GM12872 (cell line): Measurements from ENCODE around the gene TCF4.

ENCODE experiments used
- TF ChIP-seq, protein P1 (sequence below): IDR thresholded peaks from 3 replicates; pipeline ENCODE4 v1.5.1; 2011; ENCODE audit warnings: low read depth, mild to moderate bottlenecking, low read length, moderate library complexity; ENCODE audit not compliant: insufficient read depth

Gene TCF4

DNA sequence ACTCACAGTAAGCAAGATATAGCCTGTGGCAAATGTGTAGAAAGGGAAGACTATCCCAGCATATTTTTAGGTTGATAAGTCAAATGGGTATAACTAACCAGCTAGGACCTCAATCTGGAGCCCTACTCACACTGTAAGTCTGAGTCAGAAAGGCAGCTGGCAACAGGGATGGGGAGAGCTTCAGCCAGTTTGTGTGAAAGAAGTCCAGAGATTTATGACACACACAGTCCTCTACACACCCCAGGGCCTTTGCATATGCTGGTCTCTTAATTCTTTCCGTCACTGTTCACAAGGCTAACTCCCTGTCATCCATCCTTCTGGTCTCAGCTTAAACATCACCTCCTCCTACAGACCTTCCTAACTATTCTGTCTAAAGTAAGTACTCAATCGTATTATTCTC lies 5.9 kb upstream of the TCF4 start:
- TF ChIP-seq, protein P1, sequence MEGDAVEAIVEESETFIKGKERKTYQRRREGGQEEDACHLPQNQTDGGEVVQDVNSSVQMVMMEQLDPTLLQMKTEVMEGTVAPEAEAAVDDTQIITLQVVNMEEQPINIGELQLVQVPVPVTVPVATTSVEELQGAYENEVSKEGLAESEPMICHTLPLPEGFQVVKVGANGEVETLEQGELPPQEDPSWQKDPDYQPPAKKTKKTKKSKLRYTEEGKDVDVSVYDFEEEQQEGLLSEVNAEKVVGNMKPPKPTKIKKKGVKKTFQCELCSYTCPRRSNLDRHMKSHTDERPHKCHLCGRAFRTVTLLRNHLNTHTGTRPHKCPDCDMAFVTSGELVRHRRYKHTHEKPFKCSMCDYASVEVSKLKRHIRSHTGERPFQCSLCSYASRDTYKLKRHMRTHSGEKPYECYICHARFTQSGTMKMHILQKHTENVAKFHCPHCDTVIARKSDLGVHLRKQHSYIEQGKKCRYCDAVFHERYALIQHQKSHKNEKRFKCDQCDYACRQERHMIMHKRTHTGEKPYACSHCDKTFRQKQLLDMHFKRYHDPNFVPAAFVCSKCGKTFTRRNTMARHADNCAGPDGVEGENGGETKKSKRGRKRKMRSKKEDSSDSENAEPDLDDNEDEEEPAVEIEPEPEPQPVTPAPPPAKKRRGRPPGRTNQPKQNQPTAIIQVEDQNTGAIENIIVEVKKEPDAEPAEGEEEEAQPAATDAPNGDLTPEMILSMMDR = no peak

GRCh38 chr18:55592572-55592971 lies 4.6 kb upstream of the TCF4 start:
- TF ChIP-seq, protein P1 = no peak

DNA sequence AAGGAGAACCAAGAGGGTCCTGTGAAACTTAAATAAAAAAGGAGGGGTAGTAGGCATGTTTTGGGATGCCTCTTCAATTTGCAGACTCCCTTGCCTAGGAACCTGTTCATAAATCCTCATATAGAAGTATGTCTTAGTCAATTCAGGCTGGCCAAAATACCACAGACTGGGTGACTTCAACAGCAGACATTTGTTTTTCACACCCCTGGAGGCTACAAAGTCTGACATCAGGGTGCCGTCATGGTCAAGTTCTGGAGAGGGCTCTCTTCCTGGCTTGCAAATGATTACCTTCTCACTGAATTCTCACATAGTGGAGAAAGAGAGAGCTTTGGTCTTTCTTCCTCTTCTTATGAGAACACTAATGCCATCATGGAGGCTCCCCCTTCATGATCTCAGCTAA lies 4.1 kb upstream of the TCF4 start:
- TF ChIP-seq, protein P1 = no peak

GRCh38 chr18:55589625-55590291 lies 1.8 kb upstream of the TCF4 start:
- TF ChIP-seq, protein P1 = no peak

- TF ChIP-seq, protein P1 = no peak
Observed at GRCh38 chr18:55588870-55589595, 1.0 kb upstream of the TCF4 start.

- TF ChIP-seq, protein P1 = no peak
Observed at GRCh38 chr18:55587418-55588110, 428 bp downstream of the TCF4 start.

DNA sequence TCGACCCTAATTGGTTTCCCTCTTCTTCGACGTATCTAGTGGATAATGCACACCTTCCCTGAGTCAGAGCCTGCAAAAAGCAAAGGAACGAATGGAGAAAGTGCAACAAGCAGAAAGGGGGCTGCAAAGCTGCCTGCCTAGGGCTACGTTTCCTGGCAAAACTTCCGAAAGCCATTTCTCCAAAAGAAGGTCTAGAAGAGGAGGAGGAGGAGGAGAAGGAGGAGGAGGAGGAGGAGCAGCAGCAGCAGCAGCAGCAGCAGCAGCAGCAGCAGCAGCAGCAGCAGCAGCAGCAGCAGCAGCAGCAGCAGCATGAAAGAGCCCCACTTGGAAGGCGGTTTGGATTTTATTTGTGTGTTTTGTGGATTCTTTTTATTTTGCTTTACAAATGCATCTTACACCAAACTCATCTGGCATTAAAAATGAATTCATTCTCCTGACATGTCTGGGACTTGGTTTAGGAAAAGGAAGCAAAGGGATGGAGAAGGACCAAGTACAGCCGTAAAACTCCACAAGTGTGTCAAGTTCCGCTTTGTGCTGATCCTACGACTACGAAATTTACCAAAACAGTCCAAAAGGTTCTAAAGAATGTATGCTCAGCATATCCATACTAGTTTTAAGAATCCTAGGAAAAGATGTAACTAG lies 2.0 kb downstream of the TCF4 start:
- TF ChIP-seq, protein P1 = no peak
